Stomach (tissue), 4 donors: ENCODE measurements around the gene SIRT2.

ENCODE experiments used
- POLR2A ChIP-seq, 4 donors: fragments of 450-650 bp; IDR thresholded peaks; one replicate each; pipeline ENCODE4 v1.6.1; 2016; ENCODE audit warnings: antibody characterized with exemption in 4 of 4, control low read depth in 2 of 4, mild to moderate bottlenecking in 1 of 4, moderate library complexity in 1 of 4
- POLR2AphosphoS5 ChIP-seq, 3 donors: sonication (generic); formaldehyde crosslinking; IDR thresholded peaks; one replicate each; pipeline ENCODE4 v1.6.1; 2016; ENCODE audit warnings: antibody characterized with exemption in 3 of 3
- TF ChIP-seq, protein P1 (sequence below), 7 experiments: fragments of 450-650 bp in 4 of 7; fragments of 200-600 bp in 3 of 7; sonication (generic) in 3 of 7; IDR thresholded peaks; one replicate each; pipeline ENCODE4 v1.5.1; 2016 to 2019; ENCODE audit warnings: antibody characterized with exemption in 7 of 7, control low read depth in 2 of 7, mild to moderate bottlenecking in 1 of 7

GRCh38 chr19:38928391-38929001 is 29.1 kb upstream of the SIRT2 start:
- TF ChIP-seq, protein P1, sequence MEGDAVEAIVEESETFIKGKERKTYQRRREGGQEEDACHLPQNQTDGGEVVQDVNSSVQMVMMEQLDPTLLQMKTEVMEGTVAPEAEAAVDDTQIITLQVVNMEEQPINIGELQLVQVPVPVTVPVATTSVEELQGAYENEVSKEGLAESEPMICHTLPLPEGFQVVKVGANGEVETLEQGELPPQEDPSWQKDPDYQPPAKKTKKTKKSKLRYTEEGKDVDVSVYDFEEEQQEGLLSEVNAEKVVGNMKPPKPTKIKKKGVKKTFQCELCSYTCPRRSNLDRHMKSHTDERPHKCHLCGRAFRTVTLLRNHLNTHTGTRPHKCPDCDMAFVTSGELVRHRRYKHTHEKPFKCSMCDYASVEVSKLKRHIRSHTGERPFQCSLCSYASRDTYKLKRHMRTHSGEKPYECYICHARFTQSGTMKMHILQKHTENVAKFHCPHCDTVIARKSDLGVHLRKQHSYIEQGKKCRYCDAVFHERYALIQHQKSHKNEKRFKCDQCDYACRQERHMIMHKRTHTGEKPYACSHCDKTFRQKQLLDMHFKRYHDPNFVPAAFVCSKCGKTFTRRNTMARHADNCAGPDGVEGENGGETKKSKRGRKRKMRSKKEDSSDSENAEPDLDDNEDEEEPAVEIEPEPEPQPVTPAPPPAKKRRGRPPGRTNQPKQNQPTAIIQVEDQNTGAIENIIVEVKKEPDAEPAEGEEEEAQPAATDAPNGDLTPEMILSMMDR (IDR thresholded peaks at IDR 0.05), result no peak
- TF ChIP-seq POLR2A (IDR thresholded peaks at IDR 0.05) (no peak), POLR2AphosphoS5 (IDR thresholded peaks at IDR 0.05) (no peak)
